K562 (cell line): Measurements from ENCODE around the gene WDR27. TPM values are rescaled to one million over a fixed set of nuclear protein-coding genes. Genes with fewer than 3 reads are reported as not detected.

ENCODE experiments used
- ATAC-seq: fragments of 200-7000 bp; cut with Tn5 transposase; 3 replicates; pipeline ENCODE4 v1.9.1; 2020; ENCODE audit warnings: moderate library complexity
- BruUV-seq: library from RNA; stranded (reverse); fragments of 400-500 nt; replicated peaks from 2 replicates; lab custom pipeline; 2021; lab: Mats Ljungman, UMichigan
- CTCF ChIA-PET: fragments of 300-600 bp; formaldehyde crosslinking; extraction: SDS; loops from one replicate; lab custom pipeline; 2021; ENCODE audit warnings: low intra/inter-chr PET ratio; lab: Yijun Ruan, JAX
- POLR2A ChIA-PET: fragments of 300-600, 350-650 bp; sonication (Branson Sonifier 250); formaldehyde crosslinking; extraction: SDS; loops from one replicate; lab custom pipeline; 2021; ENCODE audit warnings: antibody characterized with exemption, inconsistent platforms; lab: Yijun Ruan, JAX
- DNase-seq, 4 experiments: peaks; one replicate each; pipeline versions ENCODE4 v3.0.0 to v3.0.0-alpha.2; 2011 to 2018; ENCODE audit warnings: low spot score in 3 of 4, mixed read lengths in 3 of 4; ENCODE audit errors: extremely low read depth in 1 of 4
- FAIRE-seq: peaks from 2 replicates; lab custom pipeline; 2011; peaks lifted over from hg19 to GRCh38; lab: Jason Lieb, UNC
- H2AFZ ChIP-seq: 2 replicates; pipeline ENCODE4 v1.6.0; 2011; ENCODE audit warnings: low read depth, low read length, control low read depth, inconsistent platforms
- H3K27ac ChIP-seq: fragments of 200-600 bp; 3 replicates; pipeline ENCODE4 v1.8.0; 2011; ENCODE audit warnings: low read depth, mild to moderate bottlenecking, control low read depth, inconsistent platforms, low read length, moderate library complexity, mixed read lengths; ENCODE audit errors: extremely low read depth
- H3K27me3 ChIP-seq, 2 experiments: fragments of 300-600 bp in 1 of 2; 2 replicates in 1 of 2; 3 replicates in 1 of 2; pipeline versions ENCODE4 v1.6.0 to v1.8.0; 2011; ENCODE audit warnings: inconsistent platforms in 2 of 2, low read length in 2 of 2, mild to moderate bottlenecking in 1 of 2, mixed read lengths in 1 of 2, moderate library complexity in 1 of 2; ENCODE audit not compliant: control insufficient read depth in 2 of 2, insufficient read depth in 2 of 2
- H3K36me3 ChIP-seq: fragments of 300-600 bp; 3 replicates; pipeline ENCODE4 v1.8.0; 2011; ENCODE audit warnings: mild to moderate bottlenecking, low read length, inconsistent platforms; ENCODE audit not compliant: control insufficient read depth, insufficient read depth
- H3K4me1 ChIP-seq, 2 experiments: fragments of 200-600 bp in 1 of 2; replicated peaks in 1 of 2; 2 replicates in 1 of 2; 3 replicates in 1 of 2; pipeline versions ENCODE4 v1.5.1 to v1.8.0; 2011; ENCODE audit warnings: inconsistent platforms in 2 of 2, low read length in 2 of 2, mild to moderate bottlenecking in 1 of 2, mixed read lengths in 1 of 2, moderate library complexity in 1 of 2; ENCODE audit not compliant: control insufficient read depth in 2 of 2, insufficient read depth in 2 of 2
- H3K4me2 ChIP-seq: 2 replicates; pipeline ENCODE4 v1.6.1; 2011; ENCODE audit warnings: low read length, control low read depth, inconsistent platforms, mixed read lengths; ENCODE audit not compliant: insufficient read depth
- H3K4me3 ChIP-seq: fragments of 200-600 bp; sonication (generic), shearing (Covaris generic); 2 replicates; pipeline ENCODE4 v1.5.1; 2016; ENCODE audit warnings: control low read depth, inconsistent platforms
- H3K79me2 ChIP-seq: fragments of 200-600 bp; 3 replicates; pipeline ENCODE4 v1.8.0; 2011; ENCODE audit warnings: low read length, inconsistent platforms; ENCODE audit not compliant: control insufficient read depth, insufficient read depth
- H3K9ac ChIP-seq, 2 experiments: 2 replicates each; pipeline versions ENCODE4 v1.6.0 to v1.6.1; 2011; ENCODE audit warnings: low read depth in 2 of 2, low read length in 2 of 2, control low read depth in 1 of 2, inconsistent platforms in 1 of 2, mild to moderate bottlenecking in 1 of 2, mixed read lengths in 1 of 2; ENCODE audit not compliant: insufficient read depth in 1 of 2
- H3K9me1 ChIP-seq: one replicate; pipeline ENCODE4 v1.6.0; 2011; ENCODE audit warnings: inconsistent platforms, mild to moderate bottlenecking, low read length, moderate library complexity; ENCODE audit not compliant: control insufficient read depth, insufficient read depth
- H3K9me3 ChIP-seq: replicated peaks from 2 replicates; pipeline ENCODE4 v1.5.1; 2011; ENCODE audit warnings: low read depth, low read length, inconsistent platforms; ENCODE audit not compliant: control insufficient read depth, insufficient read depth
- H4K20me1 ChIP-seq: replicated peaks from 2 replicates; pipeline ENCODE4 v1.6.1; 2011; ENCODE audit warnings: low read length, inconsistent platforms, mixed read lengths; ENCODE audit not compliant: control insufficient read depth, insufficient read depth
- E2F5 ChIP-seq: sonication (generic); formaldehyde crosslinking; IDR thresholded peaks from 2 replicates; pipeline ENCODE4 v1.8.0; 2022; ENCODE audit warnings: mild to moderate bottlenecking, missing genetic modification reagents
- FIP1L1 ChIP-seq: fragments of 200-400 bp; formaldehyde crosslinking; IDR thresholded peaks from 2 replicates; pipeline ENCODE4 v1.6.1; 2018; ENCODE audit warnings: mild to moderate bottlenecking, low read depth, low read length; ENCODE audit not compliant: poor library complexity, severe bottlenecking
- JUND ChIP-seq, 2 experiments: IDR thresholded peaks; 2 replicates in 1 of 2; 3 replicates in 1 of 2; pipeline ENCODE4 v1.6.1; 2011; ENCODE audit warnings: borderline replicate concordance in 2 of 2, low read depth in 2 of 2, low read length in 2 of 2, improper control_type of control experiment in 1 of 2, missing biosample characterization in 1 of 2, missing genetic modification characterization in 1 of 2, missing genetic modification reagents in 1 of 2
- SMAD1 ChIP-seq: fragments of 150-350 bp; IDR thresholded peaks from 2 replicates; pipeline ENCODE4 v1.6.1; 2014; ENCODE audit warnings: low read length, low read depth; ENCODE audit not compliant: partially characterized antibody
- TAF15 ChIP-seq: fragments of 200-400 bp; formaldehyde crosslinking; IDR thresholded peaks from 2 replicates; pipeline ENCODE4 v1.6.1; 2017; ENCODE audit warnings: mild to moderate bottlenecking, low read depth, low read length, moderate library complexity
- ZC3H8 ChIP-seq: fragments of 450-650 bp; IDR thresholded peaks from 2 replicates; pipeline ENCODE4 v1.6.1; 2017
- ZNF134 ChIP-seq: fragments of 250-450 bp; sonication (Bioruptor Pico); conservative IDR thresholded peaks from 2 replicates; pipeline ENCODE4 v1.4.0; 2020
- ZNF77 ChIP-seq: fragments of 250-450 bp; sonication (Bioruptor Pico); IDR thresholded peaks from 2 replicates; pipeline ENCODE4 v1.5.0; 2020
- WGBS: fragments of 100-300 bp; shearing (Covaris generic); methylation state at CpG from one replicate; pipeline ENCODE4 v1.1.6; 2016; ENCODE audit warnings: low coverage, mixed read lengths; ENCODE audit not compliant: insufficient coverage; ENCODE audit errors: missing lambda C conversion rate; 5-methylcytosine and 5-hydroxymethylcytosine counted together
- in situ Hi-C: fragments of 300-500 bp; cut with MboI; formaldehyde crosslinking; loops from 4 replicates; pipeline ENCODE4 v1.15.0; 2018; ENCODE audit warnings: inconsistent platforms, mixed read lengths
- intact Hi-C: fragments of 100-400 bp; cut with micrococcal nuclease; formaldehyde crosslinking; loops from 2 replicates; pipeline ENCODE4 v1.14.2; 2022
- polyA plus RNA-seq, 8 experiments: library from polyadenylated mRNA; depleted of rRNA in 4 of 8; stranded (reverse) in 5 of 8; unstranded in 3 of 8; fragments of >200 nt; fragmentation: Nextera tagmentation in 2 of 8; fragmentation: Illumina TruSeq in 1 of 8; extraction: Ambion mirVana in 2 of 8; extraction: Trizol in 1 of 8; gene quantifications; 2 replicates each; pipeline versions ENCODE4 v1.2.1 to v1.2.3, GENCODE V29; 2011 to 2014; ENCODE audit warnings: inconsistent platforms in 1 of 8, missing spikeins in 1 of 8
- total RNA-seq, 7 experiments: library from RNA; depleted of rRNA in 6 of 7; stranded (reverse); fragments of >200 nt in 6 of 7; fragmentation: Illumina TruSeq in 2 of 7; extraction: Trizol in 2 of 7; gene quantifications; 2 replicates each; pipeline versions ENCODE4 v1.2.1 to v1.2.3, GENCODE V29; 2011 to 2021; ENCODE audit warnings: low replicate concordance in 1 of 7

WDR27 gene
- total and polyA plus RNA-seq, 9 of the 15 experiments (the other 6 are each of a cell fraction or from before 2014, with no cell fraction given), result 4.3 to 77.2 (median 22.7) TPM

- 0% methylated on average over 3 of the region's 3 CpGs for WGBS
- in situ Hi-C loops (no loop called here), intact Hi-C loops (no loop called here)
- H3K27ac ChIP-seq, result no peak overlapping the region
- H3K27me3 ChIP-seq, result no peaks in the 10 kb centered on the region
- H2AFZ ChIP-seq, result no peak overlapping the region
- POLR2A ChIA-PET, result interaction anchor here (0.9 kb wide), 1 partner anchor 12 kb away, joined by 3 read pairs; no protein-coding TSS in a partner anchor
- H3K9me1 ChIP-seq, result no peaks in the 10 kb centered on the region
- ATAC-seq (no peak), FAIRE-seq (no peak), DNase-seq (no peak)
- no TSS peak for BruUV-seq
- TF ChIP-seq ZNF134 (CRISPR knock-in tag) (no peak), ZC3H8 (no peak), JUND (IDR thresholded peaks at IDR 0.05; ENCODE audit: borderline replicate concordance, low read depth, low read length) (no peak), JUND (tag; IDR thresholded peaks at IDR 0.05; ENCODE audit: borderline replicate concordance, low read depth, low read length) (no peak), SMAD1 (no peak), FIP1L1 (no peak), TAF15 (no peak), E2F5 (CRISPR knock-in tag) (no peak), ZNF77 (CRISPR knock-in tag) (no peak)
- CTCF ChIA-PET, result no interaction called here
- no peak overlapping the region for H3K4me3 ChIP-seq
- no peaks in the 10 kb centered on the region; the same call in 1 of the 2 replicates for H3K9me3 ChIP-seq
- H3K9ac ChIP-seq, result no peak overlapping the region
- H3K36me3 ChIP-seq, result no peaks in the 10 kb centered on the region
- no peak overlapping the region for H3K4me2 ChIP-seq
- no peaks in the 10 kb centered on the region for H3K4me1 ChIP-seq
- no peaks in the 10 kb centered on the region for H4K20me1 ChIP-seq
- no peaks in the 10 kb centered on the region for H3K79me2 ChIP-seq
Measured at GRCh38 chr6:169472786-169473416, 228.9 kb downstream of the WDR27 start.
